HepG2 (cell line): ENCODE data around the gene TTC22. TPM values are rescaled to one million over a fixed set of nuclear protein-coding genes. Genes with fewer than 3 reads are reported as not detected.

Experiments
- EED ChIP-seq: sonication (generic); formaldehyde crosslinking; IDR thresholded peaks from 2 replicates; pipeline ENCODE4 v1.5.0; 2020; ENCODE audit warnings: mild to moderate bottlenecking, missing genetic modification reagents
- FOSL2 ChIP-seq: sonication (generic); formaldehyde crosslinking; IDR thresholded peaks from 2 replicates; pipeline ENCODE4 v1.4.0; 2020; ENCODE audit warnings: missing genetic modification reagents
- HHEX ChIP-seq: IDR thresholded peaks from 2 replicates; pipeline ENCODE4 v1.6.1; 2016; ENCODE audit warnings: control low read depth
- KLF12 ChIP-seq: sonication (generic); formaldehyde crosslinking; IDR thresholded peaks from 2 replicates; pipeline ENCODE4 v1.4.0; 2020; ENCODE audit warnings: missing genetic modification reagents, borderline replicate concordance
- MAX ChIP-seq: IDR thresholded peaks from 2 replicates; pipeline ENCODE4 v1.6.1; 2012; ENCODE audit warnings: inconsistent platforms
- REPIN1 ChIP-seq: sonication (generic); formaldehyde crosslinking; IDR thresholded peaks from 2 replicates; pipeline ENCODE4 v1.8.0; 2022; ENCODE audit warnings: missing genetic modification reagents, low read depth, mild to moderate bottlenecking, borderline replicate concordance
- RXRA ChIP-seq: sonication (generic); formaldehyde crosslinking; IDR thresholded peaks from 2 replicates; pipeline ENCODE4 v1.5.1; 2020; ENCODE audit warnings: missing genetic modification reagents
- THRA ChIP-seq: sonication (generic); formaldehyde crosslinking; IDR thresholded peaks from 2 replicates; pipeline ENCODE4 v1.4.0; 2020; ENCODE audit warnings: missing genetic modification reagents, borderline replicate concordance
- ZIK1 ChIP-seq: sonication (generic); formaldehyde crosslinking; IDR thresholded peaks from 2 replicates; pipeline ENCODE4 v1.5.0; 2020; ENCODE audit warnings: mild to moderate bottlenecking, low read depth, missing genetic modification reagents, borderline replicate concordance
- ZNF292 ChIP-seq: sonication (generic); formaldehyde crosslinking; IDR thresholded peaks from 2 replicates; pipeline ENCODE4 v1.8.1; 2022; ENCODE audit warnings: mild to moderate bottlenecking, low read depth, missing genetic modification reagents, borderline replicate concordance
- ZNF639 ChIP-seq: conservative IDR thresholded peaks from 2 replicates; pipeline ENCODE4 v1.6.1; 2018; ENCODE audit warnings: missing genetic modification reagents
- ZNF800 ChIP-seq: sonication (generic); formaldehyde crosslinking; IDR thresholded peaks from 2 replicates; pipeline ENCODE4 v1.4.0; 2020; ENCODE audit warnings: missing genetic modification reagents
- polyA plus RNA-seq, 8 experiments: library from polyadenylated mRNA; depleted of rRNA in 3 of 8; stranded (reverse) in 7 of 8; unstranded in 1 of 8; fragments of >200 nt; fragmentation: Illumina TruSeq in 4 of 8; extraction: Trizol in 4 of 8; gene quantifications; 2 replicates each; pipeline versions ENCODE4 v1.2.1 to v1.2.3, GENCODE V29; 2011 to 2016; ENCODE audit warnings: low read depth in 4 of 8, missing spikeins in 1 of 8, mixed read lengths in 1 of 8; ENCODE audit not compliant: insufficient read depth in 1 of 8
- total RNA-seq, 5 experiments: library from RNA; depleted of rRNA; stranded (reverse); fragments of >200 nt; fragmentation: Illumina TruSeq; extraction: Trizol; gene quantifications; 2 replicates each; pipeline ENCODE4 v1.2.3, GENCODE V29; 2016; ENCODE audit warnings: low read depth in 1 of 5
- TF ChIP-seq, protein P1 (sequence below): sonication (generic); formaldehyde crosslinking; IDR thresholded peaks from 2 replicates; pipeline ENCODE4 v1.4.0; 2020; ENCODE audit warnings: missing genetic modification reagents
- TF ChIP-seq, protein P2 (sequence below): sonication (generic); formaldehyde crosslinking; IDR thresholded peaks from 2 replicates; pipeline ENCODE4 v1.5.1; 2020; ENCODE audit warnings: missing genetic modification reagents, mild to moderate bottlenecking, borderline replicate concordance
- TF ChIP-seq, protein P3 (sequence below): sonication (generic); formaldehyde crosslinking; IDR thresholded peaks from 2 replicates; pipeline ENCODE4 v1.4.0; 2020; ENCODE audit warnings: mild to moderate bottlenecking, missing genetic modification reagents

Gene TTC22
- total and polyA plus RNA-seq, 2 of the 13 experiments (the other 11 are each of a cell fraction or from before 2014, with no cell fraction given), result not detected

- TF ChIP-seq ZIK1, result no peak; the same call in 1 of the 2 replicates
- no peak for TF ChIP-seq THRA
- TF ChIP-seq RXRA (CRISPR knock-in tag), result peak; percentile 45; the same call in 1 of the 2 replicates
- TF ChIP-seq, protein P1, sequence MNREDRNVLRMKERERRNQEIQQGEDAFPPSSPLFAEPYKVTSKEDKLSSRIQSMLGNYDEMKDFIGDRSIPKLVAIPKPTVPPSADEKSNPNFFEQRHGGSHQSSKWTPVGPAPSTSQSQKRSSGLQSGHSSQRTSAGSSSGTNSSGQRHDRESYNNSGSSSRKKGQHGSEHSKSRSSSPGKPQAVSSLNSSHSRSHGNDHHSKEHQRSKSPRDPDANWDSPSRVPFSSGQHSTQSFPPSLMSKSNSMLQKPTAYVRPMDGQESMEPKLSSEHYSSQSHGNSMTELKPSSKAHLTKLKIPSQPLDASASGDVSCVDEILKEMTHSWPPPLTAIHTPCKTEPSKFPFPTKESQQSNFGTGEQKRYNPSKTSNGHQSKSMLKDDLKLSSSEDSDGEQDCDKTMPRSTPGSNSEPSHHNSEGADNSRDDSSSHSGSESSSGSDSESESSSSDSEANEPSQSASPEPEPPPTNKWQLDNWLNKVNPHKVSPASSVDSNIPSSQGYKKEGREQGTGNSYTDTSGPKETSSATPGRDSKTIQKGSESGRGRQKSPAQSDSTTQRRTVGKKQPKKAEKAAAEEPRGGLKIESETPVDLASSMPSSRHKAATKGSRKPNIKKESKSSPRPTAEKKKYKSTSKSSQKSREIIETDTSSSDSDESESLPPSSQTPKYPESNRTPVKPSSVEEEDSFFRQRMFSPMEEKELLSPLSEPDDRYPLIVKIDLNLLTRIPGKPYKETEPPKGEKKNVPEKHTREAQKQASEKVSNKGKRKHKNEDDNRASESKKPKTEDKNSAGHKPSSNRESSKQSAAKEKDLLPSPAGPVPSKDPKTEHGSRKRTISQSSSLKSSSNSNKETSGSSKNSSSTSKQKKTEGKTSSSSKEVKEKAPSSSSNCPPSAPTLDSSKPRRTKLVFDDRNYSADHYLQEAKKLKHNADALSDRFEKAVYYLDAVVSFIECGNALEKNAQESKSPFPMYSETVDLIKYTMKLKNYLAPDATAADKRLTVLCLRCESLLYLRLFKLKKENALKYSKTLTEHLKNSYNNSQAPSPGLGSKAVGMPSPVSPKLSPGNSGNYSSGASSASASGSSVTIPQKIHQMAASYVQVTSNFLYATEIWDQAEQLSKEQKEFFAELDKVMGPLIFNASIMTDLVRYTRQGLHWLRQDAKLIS (CRISPR knock-in tag), result no peak
- TF ChIP-seq, protein P2, sequence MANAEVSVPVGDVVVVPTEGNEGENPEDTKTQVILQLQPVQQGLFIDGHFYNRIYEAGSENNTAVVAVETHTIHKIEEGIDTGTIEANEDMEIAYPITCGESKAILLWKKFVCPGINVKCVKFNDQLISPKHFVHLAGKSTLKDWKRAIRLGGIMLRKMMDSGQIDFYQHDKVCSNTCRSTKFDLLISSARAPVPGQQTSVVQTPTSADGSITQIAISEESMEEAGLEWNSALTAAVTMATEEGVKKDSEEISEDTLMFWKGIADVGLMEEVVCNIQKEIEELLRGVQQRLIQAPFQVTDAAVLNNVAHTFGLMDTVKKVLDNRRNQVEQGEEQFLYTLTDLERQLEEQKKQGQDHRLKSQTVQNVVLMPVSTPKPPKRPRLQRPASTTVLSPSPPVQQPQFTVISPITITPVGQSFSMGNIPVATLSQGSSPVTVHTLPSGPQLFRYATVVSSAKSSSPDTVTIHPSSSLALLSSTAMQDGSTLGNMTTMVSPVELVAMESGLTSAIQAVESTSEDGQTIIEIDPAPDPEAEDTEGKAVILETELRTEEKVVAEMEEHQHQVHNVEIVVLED, result peak; percentile 91
- peak; percentile 22; the same call in 1 of the 2 replicates for TF ChIP-seq FOSL2 (CRISPR knock-in tag)
- 0 out of 2 replicates have a peak, but pooled peaks have one; percentile 38 for TF ChIP-seq EED (CRISPR knock-in tag)
- no peak for TF ChIP-seq HHEX (CRISPR knock-in tag)
- TF ChIP-seq, protein P3, sequence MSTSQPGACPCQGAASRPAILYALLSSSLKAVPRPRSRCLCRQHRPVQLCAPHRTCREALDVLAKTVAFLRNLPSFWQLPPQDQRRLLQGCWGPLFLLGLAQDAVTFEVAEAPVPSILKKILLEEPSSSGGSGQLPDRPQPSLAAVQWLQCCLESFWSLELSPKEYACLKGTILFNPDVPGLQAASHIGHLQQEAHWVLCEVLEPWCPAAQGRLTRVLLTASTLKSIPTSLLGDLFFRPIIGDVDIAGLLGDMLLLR, result peak; percentile 42; the same call in 1 of the 2 replicates
- TF ChIP-seq ZNF292 (CRISPR knock-in tag), result no peak
- no peak for TF ChIP-seq ZNF639
- peak; percentile 81 for TF ChIP-seq MAX
- no peak for TF ChIP-seq ZNF800 (CRISPR knock-in tag)
- peak; percentile 20; the same call in 1 of the 2 replicates for TF ChIP-seq KLF12 (CRISPR knock-in tag)
- peak; percentile 68; the same call in 1 of the 2 replicates for TF ChIP-seq REPIN1 (CRISPR knock-in tag)
Measured at GRCh38 chr1:54764133-54764921, 36.8 kb downstream of the TTC22 start, which contains the start of gene PARS2 (continued).
